ENCODE data around the gene PORCN.

Gene PORCN

DNA sequence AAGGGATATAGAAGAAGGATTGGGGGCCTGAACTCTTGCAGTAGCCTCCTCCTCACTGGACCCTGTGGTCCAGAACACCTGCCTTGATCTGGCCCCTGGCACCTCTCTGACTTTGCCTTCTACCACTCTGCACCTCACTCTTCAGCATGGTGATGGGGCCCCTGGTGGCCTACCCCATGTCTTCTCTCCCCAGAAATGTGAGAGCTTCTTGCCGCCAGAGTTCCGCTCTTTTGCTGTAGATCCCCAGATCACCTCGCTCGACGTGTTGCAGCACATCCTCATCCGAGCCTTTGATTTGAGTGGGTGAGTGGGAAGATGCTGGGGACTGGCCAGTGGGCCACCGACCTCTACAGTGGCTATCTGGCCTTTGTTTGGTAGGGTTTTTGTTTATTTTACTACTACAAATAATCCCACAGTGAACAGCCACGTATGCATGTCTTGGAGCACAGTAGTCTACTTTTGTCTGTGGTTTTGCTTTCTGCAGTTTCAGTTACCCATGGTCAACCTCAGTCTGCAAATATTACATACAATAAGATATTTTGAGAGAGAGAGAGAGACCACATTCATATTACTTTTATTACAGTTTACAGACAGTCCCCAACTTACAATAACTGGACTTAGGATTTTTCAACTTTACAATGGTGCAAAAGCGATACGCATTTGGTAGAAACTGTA lies 32.5 kb downstream of the PORCN start:
- DNase-seq (ENCODE audit: low read depth): no peak

DNA sequence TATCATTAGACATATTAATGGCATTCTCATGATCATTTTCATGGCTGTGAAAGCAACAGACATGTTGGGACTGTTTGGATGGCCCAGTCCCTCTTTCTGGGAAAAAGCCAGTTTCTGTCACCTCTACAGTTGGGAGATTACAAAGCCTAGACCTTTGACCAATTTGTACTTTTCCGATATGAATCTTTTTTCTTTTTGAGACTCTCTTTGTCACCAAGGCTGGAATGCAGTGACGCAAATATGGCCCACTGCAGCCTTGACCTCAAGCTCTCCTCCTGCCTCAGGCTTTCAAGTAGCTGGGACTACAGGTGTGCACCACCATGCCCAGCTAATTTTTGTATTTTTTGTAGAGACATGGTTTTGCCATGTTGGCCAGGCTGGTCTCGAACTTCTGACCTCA lies 40.1 kb downstream of the PORCN start:
- no peak for DNase-seq (ENCODE audit: low read depth)

DNA sequence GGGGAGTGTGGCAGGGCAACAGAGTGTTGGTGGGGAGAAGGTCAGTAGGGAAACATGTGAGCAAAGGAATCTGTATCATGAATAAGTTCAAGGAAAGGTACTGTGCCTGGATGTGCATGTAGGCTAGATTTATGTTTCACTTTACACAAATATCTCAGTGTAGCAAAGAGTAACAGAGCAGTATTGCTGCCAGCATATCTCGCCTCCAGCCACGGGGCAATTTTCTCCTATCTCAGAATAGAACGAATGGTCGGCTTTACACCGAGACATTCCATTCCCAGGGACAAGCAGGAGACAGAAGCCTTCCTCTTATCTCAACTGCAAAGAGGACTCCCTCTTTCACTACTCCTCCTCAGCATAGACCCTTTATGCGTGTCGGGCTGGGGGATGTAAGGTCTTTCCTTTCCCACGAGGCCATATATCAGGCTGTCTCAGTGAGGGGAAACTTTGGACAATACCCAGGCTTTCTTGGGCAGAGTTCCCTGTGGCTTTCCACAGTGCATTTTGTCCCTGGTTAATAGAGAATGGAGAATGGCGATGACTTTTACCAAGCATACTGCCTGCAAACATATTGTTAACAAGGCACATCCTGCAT lies 47.0 kb downstream of the PORCN start:
- DNase-seq (ENCODE audit: low read depth): peak; percentile 60

DNA sequence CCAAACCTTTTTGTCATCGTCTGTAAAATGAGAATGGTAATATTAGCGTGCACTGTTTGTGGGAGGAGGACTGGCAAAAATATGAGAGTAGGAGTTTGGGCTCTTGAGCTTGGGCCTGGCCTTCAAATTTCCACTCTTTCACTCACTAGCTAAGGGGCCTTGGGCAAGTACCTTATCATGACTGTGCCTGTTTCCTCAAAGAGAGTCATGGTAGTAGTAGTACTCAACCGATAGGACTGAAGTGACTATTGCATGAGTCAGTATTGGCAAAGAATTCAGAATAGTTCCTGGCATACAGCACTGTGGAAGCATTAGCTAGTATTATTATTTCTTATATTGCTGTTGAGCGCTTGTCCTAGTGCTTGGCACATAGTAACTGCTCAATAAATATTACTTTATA lies 49.5 kb downstream of the PORCN start:
- peak; percentile 85 for DNase-seq (ENCODE audit: low read depth)

GRCh38 chrX:48559636-48560035 lies 50.8 kb downstream of the PORCN start:
- DNase-seq (ENCODE audit: low read depth): no peak

- DNase-seq (ENCODE audit: low read depth): no peak
Measured at GRCh38 chrX:48560056-48560455, 51.3 kb downstream of the PORCN start.

GRCh38 chrX:48560681-48561080 lies 51.9 kb downstream of the PORCN start:
- DNase-seq (ENCODE audit: low read depth): no peak

- peak; percentile 53 for DNase-seq (ENCODE audit: low read depth)
Measured at GRCh38 chrX:48569958-48570357, 61.2 kb downstream of the PORCN start.

Measured in amniotic epithelial cell (primary cell).